ENCODE data around the gene IL24.

IL24 gene

DNA sequence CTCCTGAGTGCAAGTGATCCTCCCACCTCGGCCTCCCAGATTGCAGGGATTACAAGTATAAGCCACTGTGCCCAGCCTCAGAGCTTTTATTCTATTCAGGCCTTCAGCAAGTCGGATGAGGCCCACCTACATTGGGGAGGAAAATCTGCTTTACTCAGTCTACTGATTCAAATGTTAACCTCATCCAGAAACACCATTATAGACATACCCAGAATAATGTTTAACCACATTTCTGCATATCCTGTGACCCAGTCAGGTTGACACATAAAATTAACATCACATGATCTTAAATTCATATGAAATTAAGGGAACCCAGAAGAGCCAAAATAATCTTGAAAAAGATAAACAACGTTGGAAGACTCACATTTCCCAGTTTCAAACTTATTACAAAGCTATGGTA lies 16.9 kb upstream of the IL24 start:
- no peak for DNase-seq (ENCODE audit: extremely low read depth, insufficient read length)
- H3K4me3 ChIP-seq (replicated peaks; ENCODE audit: low read depth, low read length): no peak overlapping the region
- no peaks in the 10 kb centered on the region; the same call in 1 of the 2 replicates for H3K27me3 ChIP-seq (replicated peaks; ENCODE audit: control insufficient read depth, insufficient read depth, low read length)
- H3K36me3 ChIP-seq (ENCODE audit: control insufficient read depth, insufficient read depth, low read length): no peaks in the 10 kb centered on the region
- TF ChIP-seq, protein P1, sequence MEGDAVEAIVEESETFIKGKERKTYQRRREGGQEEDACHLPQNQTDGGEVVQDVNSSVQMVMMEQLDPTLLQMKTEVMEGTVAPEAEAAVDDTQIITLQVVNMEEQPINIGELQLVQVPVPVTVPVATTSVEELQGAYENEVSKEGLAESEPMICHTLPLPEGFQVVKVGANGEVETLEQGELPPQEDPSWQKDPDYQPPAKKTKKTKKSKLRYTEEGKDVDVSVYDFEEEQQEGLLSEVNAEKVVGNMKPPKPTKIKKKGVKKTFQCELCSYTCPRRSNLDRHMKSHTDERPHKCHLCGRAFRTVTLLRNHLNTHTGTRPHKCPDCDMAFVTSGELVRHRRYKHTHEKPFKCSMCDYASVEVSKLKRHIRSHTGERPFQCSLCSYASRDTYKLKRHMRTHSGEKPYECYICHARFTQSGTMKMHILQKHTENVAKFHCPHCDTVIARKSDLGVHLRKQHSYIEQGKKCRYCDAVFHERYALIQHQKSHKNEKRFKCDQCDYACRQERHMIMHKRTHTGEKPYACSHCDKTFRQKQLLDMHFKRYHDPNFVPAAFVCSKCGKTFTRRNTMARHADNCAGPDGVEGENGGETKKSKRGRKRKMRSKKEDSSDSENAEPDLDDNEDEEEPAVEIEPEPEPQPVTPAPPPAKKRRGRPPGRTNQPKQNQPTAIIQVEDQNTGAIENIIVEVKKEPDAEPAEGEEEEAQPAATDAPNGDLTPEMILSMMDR (IDR thresholded peaks at IDR 0.05; ENCODE audit: insufficient read depth, low read length, poor library complexity, severe bottlenecking): no peak

DNA sequence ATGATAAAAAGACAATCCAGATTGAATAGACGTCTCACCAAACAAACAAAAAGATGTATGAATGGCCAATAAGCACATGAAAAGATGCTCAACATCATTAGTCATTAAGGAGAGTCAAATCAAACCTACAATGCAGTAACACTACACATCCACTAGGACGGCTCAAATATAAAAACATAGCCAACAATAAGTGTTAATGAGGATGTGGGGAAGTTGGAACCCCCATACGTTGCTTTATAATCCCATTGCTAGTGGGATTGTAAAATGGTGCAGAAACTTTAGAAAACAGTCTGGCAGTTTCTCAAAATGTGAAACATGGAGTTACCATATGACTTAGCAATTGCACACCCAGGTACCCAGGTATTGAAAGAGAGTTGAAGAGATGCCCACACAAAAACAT lies 14.7 kb upstream of the IL24 start:
- no peak for DNase-seq (ENCODE audit: extremely low read depth, insufficient read length)
- Histone ChIP-seq H3K36me3 (ENCODE audit: control insufficient read depth, insufficient read depth, low read length) (no peaks in the 10 kb centered on the region), H3K27me3 (replicated peaks; ENCODE audit: control insufficient read depth, insufficient read depth, low read length) (no peaks in the 10 kb centered on the region; the same call in 1 of the 2 replicates), H3K4me3 (replicated peaks; ENCODE audit: low read depth, low read length) (no peak overlapping the region)
- TF ChIP-seq, protein P1 (IDR thresholded peaks at IDR 0.05; ENCODE audit: insufficient read depth, low read length, poor library complexity, severe bottlenecking): peak; percentile 22

DNA sequence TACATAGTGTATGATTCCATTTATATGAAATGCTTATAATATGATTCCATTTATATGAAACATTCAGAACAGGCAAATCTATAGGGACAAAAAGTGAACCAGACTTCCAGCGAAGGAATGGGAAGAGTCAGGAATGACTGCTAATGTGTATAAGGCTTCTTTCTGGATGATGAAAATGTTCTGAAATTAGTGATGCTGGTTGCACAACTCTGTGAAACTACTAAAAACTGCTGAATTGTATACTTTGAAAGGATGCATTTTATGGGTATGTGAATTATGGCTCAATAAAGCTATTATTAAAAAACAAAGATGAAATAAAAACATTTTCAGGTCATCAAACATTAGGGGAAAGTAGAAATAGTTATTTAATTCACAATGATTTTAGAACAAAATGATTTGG lies 14.1 kb upstream of the IL24 start:
- TF ChIP-seq, protein P1 (IDR thresholded peaks at IDR 0.05; ENCODE audit: insufficient read depth, low read length, poor library complexity, severe bottlenecking): no peak
- Histone ChIP-seq H3K36me3 (ENCODE audit: control insufficient read depth, insufficient read depth, low read length) (no peaks in the 10 kb centered on the region), H3K4me3 (replicated peaks; ENCODE audit: low read depth, low read length) (no peak overlapping the region), H3K27me3 (replicated peaks; ENCODE audit: control insufficient read depth, insufficient read depth, low read length) (no peaks in the 10 kb centered on the region; the same call in 1 of the 2 replicates)
- DNase-seq (ENCODE audit: extremely low read depth, insufficient read length): no peak

DNA sequence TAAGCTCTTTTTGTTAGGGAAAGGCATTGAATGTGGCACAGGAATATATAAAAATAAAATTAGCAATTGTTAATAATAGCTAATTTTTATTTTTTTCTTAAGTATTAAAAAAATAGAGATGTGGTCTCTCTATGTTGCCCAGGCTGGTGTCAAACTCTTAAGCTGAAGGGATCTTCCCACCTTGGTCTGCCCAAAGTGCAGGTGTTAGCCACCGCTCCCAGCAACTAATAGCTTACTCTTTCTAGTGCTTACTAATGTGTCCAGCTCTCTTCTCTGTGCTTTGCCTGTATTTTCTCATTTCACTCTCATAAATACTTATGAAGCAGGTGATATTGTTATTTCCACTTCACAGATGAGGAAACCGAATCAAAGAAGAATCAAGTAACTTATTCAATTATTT lies 13.4 kb upstream of the IL24 start:
- no peaks in the 10 kb centered on the region; the same call in 1 of the 2 replicates for H3K27me3 ChIP-seq (replicated peaks; ENCODE audit: control insufficient read depth, insufficient read depth, low read length)
- no peak overlapping the region for H3K4me3 ChIP-seq (replicated peaks; ENCODE audit: low read depth, low read length)
- no peak for DNase-seq (ENCODE audit: extremely low read depth, insufficient read length)
- no peaks in the 10 kb centered on the region for H3K36me3 ChIP-seq (ENCODE audit: control insufficient read depth, insufficient read depth, low read length)
- TF ChIP-seq, protein P1 (IDR thresholded peaks at IDR 0.05; ENCODE audit: insufficient read depth, low read length, poor library complexity, severe bottlenecking): no peak

DNA sequence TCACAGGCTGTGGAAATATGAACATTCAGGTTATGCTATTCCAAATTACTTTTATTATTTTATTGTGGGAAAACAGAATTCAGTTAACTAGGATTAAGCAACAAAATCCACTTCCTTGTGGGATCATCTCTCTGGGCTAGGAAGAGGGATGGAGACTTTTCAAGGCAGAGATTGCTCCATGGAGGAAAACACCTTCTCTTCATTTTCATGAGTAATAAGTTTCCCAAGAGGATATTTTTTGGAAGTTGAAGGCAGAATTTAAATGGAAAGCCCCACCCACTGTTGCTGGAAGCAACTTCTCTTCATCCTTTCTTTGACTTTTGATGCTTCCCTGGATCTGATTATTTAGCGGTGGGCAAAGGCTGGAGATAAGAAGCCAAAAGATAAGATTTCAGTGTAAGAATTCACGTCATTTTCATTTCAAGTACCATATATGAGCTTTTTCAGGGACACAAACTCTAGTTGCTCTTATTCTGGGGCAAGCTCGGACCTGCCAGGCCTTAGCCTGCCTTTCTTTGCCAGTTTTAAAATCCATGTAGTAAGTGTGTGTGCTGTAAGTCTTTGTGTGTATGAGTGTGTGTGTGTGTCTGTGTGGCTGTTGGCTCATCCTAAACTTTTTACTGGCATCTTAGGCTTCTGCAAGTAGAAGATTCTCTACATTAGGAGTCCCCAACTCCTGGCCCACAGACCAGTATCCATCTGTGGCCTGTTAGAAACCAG lies 11.7 kb upstream of the IL24 start:
- Histone ChIP-seq H3K4me3 (replicated peaks; ENCODE audit: low read depth, low read length) (no peak overlapping the region), H3K36me3 (ENCODE audit: control insufficient read depth, insufficient read depth, low read length) (no peaks in the 10 kb centered on the region), H3K27me3 (replicated peaks; ENCODE audit: control insufficient read depth, insufficient read depth, low read length) (no peaks in the 10 kb centered on the region; the same call in 1 of the 2 replicates)
- DNase-seq (ENCODE audit: extremely low read depth, insufficient read length): no peak
- TF ChIP-seq, protein P1 (IDR thresholded peaks at IDR 0.05; ENCODE audit: insufficient read depth, low read length, poor library complexity, severe bottlenecking): no peak

Data from GM06990 (cell line).